Activated naive CD4-positive, alpha-beta T cell treated with anti-CD3 and anti-CD28 coated beads, Interleukin-2, amount 50 U/mL, for 24 hours (primary cell): Measurements from ENCODE around the gene PLPP1.
"Not testable (repeated sequence)": the region's sequence is repeated elsewhere in the genome, so short reads cannot be mapped to it uniquely, and the experiment has no call there.

ENCODE experiments used
- H3K27ac Mint-ChIP-seq: one replicate; pipeline ENCODE4 v1.8.0; 2021; ENCODE audit warnings: mild to moderate bottlenecking, mixed read lengths
- H3K27me3 Mint-ChIP-seq: one replicate; pipeline ENCODE4 v1.8.0; 2021; ENCODE audit warnings: mixed read lengths
- H3K36me3 Mint-ChIP-seq: one replicate; pipeline ENCODE4 v1.8.0; 2021; ENCODE audit warnings: mixed read lengths
- H3K4me1 Mint-ChIP-seq: one replicate; pipeline ENCODE4 v1.8.0; 2021; ENCODE audit warnings: mixed read lengths
- H3K4me3 Mint-ChIP-seq: one replicate; pipeline ENCODE4 v1.8.0; 2021; ENCODE audit warnings: mild to moderate bottlenecking, mixed read lengths
- H3K9me3 Mint-ChIP-seq: one replicate; pipeline ENCODE4 v1.8.0; 2021; ENCODE audit warnings: mixed read lengths

Gene PLPP1

GRCh38 chr5:55530669-55531068 lies 4.1 kb downstream of the PLPP1 start:
- H3K27ac Mint-ChIP-seq = no peak overlapping the region
- H3K4me3 Mint-ChIP-seq = no peak overlapping the region
- H3K27me3 Mint-ChIP-seq = no peaks in the 10 kb centered on the region
- no peaks in the 10 kb centered on the region for H3K9me3 Mint-ChIP-seq
- peaks cover 38% of the 10 kb centered on the region for H3K4me1 Mint-ChIP-seq
- peaks cover 8% of the 10 kb centered on the region for H3K36me3 Mint-ChIP-seq

GRCh38 chr5:55524816-55525215 lies 9.9 kb downstream of the PLPP1 start:
- Mint-ChIP-seq H3K4me3 (no peak overlapping the region), H3K4me1 (peaks cover 19% of the 10 kb centered on the region), H3K27me3 (no peaks in the 10 kb centered on the region), H3K36me3 (peaks cover 6% of the 10 kb centered on the region), H3K27ac (no peak overlapping the region), H3K9me3 (no peaks in the 10 kb centered on the region)

DNA sequence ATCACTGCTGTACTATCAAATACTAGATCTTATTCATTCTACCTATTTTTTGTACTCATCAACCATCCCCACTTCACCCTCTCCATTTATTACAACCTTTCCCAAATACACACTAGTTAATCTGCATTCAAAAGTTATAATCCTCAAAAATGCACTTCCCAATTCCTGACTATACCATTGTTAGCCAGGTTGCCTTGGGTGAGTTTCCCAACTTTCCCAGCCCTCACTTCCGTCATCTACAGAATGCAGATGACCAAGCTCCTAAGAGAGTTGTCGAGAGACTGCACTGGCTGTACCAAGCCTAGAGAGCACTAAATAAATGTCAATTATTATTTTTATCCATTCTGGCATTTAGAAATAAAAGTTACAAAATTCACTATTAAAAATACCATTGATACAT lies 11.5 kb downstream of the PLPP1 start:
- Mint-ChIP-seq H3K4me1 (peaks cover 23% of the 10 kb centered on the region), H3K4me3 (no peak overlapping the region), H3K9me3 (no peaks in the 10 kb centered on the region), H3K36me3 (peaks cover 8% of the 10 kb centered on the region), H3K27ac (no peak overlapping the region), H3K27me3 (no peaks in the 10 kb centered on the region)

- H3K27me3 Mint-ChIP-seq = no peaks in the 10 kb centered on the region
- no peak overlapping the region for H3K27ac Mint-ChIP-seq
- peaks cover 6% of the 10 kb centered on the region for H3K36me3 Mint-ChIP-seq
- H3K4me3 Mint-ChIP-seq = no peak overlapping the region
- peaks cover 19% of the 10 kb centered on the region for H3K4me1 Mint-ChIP-seq
- no peaks in the 10 kb centered on the region for H3K9me3 Mint-ChIP-seq
Measured at GRCh38 chr5:55521881-55522280, 12.9 kb downstream of the PLPP1 start.

GRCh38 chr5:55520117-55520839 lies 14.5 kb downstream of the PLPP1 start:
- H3K4me1 Mint-ChIP-seq = peaks cover 25% of the 10 kb centered on the region
- H3K4me3 Mint-ChIP-seq = no peak overlapping the region
- H3K27me3 Mint-ChIP-seq = no peaks in the 10 kb centered on the region
- H3K27ac Mint-ChIP-seq = no peak overlapping the region
- H3K36me3 Mint-ChIP-seq = peaks cover 6% of the 10 kb centered on the region
- no peaks in the 10 kb centered on the region for H3K9me3 Mint-ChIP-seq

DNA sequence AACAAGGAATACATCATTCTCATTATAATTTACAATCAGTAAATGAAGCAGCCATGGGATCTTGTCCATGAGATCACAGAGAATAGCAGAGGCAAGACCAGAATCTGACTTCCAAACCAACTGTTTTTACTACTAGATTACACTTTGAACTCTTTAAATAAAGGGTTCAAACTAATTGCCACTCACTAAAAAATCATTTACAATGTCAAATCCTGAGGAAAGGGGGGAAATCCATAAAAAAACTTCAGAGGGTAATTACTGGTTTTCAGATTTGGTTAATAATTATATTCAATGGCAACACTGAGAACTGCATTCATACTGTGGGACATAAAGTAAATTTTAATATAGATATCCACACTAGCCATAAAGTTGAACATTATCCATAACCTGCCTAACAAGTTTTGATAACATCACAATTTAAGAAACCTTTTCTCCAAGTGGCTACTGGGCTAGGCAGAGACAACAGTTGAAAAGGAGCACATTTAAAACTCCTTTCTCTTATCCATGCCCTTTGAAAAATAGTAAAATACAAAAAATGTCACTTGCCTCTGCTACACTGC lies 15.9 kb downstream of the PLPP1 start:
- H3K36me3 Mint-ChIP-seq = peaks cover 6% of the 10 kb centered on the region
- no peak overlapping the region for H3K27ac Mint-ChIP-seq
- H3K9me3 Mint-ChIP-seq = no peaks in the 10 kb centered on the region
- no peak overlapping the region for H3K4me3 Mint-ChIP-seq
- H3K4me1 Mint-ChIP-seq = peaks cover 31% of the 10 kb centered on the region
- H3K27me3 Mint-ChIP-seq = no peaks in the 10 kb centered on the region

- Mint-ChIP-seq H3K9me3 (no peaks in the 10 kb centered on the region), H3K4me1 (peaks cover 28% of the 10 kb centered on the region), H3K4me3 (no peak overlapping the region), H3K27me3 (no peaks in the 10 kb centered on the region), H3K36me3 (peaks cover 5% of the 10 kb centered on the region), H3K27ac (no peak overlapping the region)
Measured at GRCh38 chr5:55517804-55518203, 17.0 kb downstream of the PLPP1 start.

- Mint-ChIP-seq H3K27ac (no peak overlapping the region), H3K4me3 (no peak overlapping the region), H3K4me1 (peaks cover 53% of the 10 kb centered on the region), H3K36me3 (peaks cover 2% of the 10 kb centered on the region), H3K27me3 (no peaks in the 10 kb centered on the region), H3K9me3 (no peaks in the 10 kb centered on the region)
Measured at GRCh38 chr5:55511010-55511409, 23.8 kb downstream of the PLPP1 start.

DNA sequence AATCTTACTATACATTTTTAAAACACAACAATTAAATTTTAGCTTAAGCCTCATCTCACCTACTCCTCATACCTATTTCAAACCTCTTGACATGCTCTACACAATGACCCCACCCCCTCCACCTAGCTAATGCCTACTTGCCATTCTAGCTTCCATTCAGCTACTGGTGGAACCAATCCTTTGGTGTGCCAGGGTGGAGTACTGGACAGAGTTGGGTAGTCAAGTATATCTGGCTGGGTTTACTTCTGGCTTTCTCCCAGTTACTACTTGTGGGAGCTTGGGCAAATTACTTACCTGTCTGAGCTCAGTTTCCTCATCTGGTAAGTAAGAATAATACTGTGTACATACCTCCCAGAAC lies 24.3 kb downstream of the PLPP1 start:
- Mint-ChIP-seq H3K36me3 (peaks cover 2% of the 10 kb centered on the region), H3K27me3 (no peaks in the 10 kb centered on the region), H3K4me1 (peaks cover 50% of the 10 kb centered on the region), H3K4me3 (no peak overlapping the region), H3K27ac (no peak overlapping the region), H3K9me3 (no peaks in the 10 kb centered on the region)

GRCh38 chr5:55509796-55510522 lies 24.8 kb downstream of the PLPP1 start:
- peaks cover 3% of the 10 kb centered on the region for H3K36me3 Mint-ChIP-seq
- H3K4me3 Mint-ChIP-seq = no peak overlapping the region
- no peak overlapping the region for H3K27ac Mint-ChIP-seq
- H3K4me1 Mint-ChIP-seq = peaks cover 50% of the 10 kb centered on the region
- H3K9me3 Mint-ChIP-seq = no peaks in the 10 kb centered on the region
- H3K27me3 Mint-ChIP-seq = no peaks in the 10 kb centered on the region

DNA sequence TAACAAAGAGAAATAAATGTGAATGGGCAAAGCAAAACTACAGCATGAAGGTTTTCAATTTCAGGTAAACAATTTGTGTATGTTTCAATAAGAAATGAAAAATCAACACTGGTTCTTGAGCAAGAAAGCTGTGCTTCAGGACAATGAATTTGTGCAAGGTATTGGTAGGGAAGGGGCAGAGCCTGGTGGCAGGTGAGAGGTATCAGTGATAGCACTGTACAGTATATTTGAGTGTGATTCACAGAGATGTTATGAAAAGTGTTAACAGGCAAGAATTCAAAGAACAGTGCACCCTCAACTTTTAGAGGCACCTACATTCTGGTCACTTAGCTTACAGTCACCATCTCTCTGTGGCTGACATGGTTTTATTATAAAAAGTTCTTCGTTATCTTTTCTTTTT lies 25.7 kb downstream of the PLPP1 start:
- no peaks in the 10 kb centered on the region for H3K9me3 Mint-ChIP-seq
- H3K27ac Mint-ChIP-seq = no peak overlapping the region
- H3K4me1 Mint-ChIP-seq = peaks cover 42% of the 10 kb centered on the region
- no peaks in the 10 kb centered on the region for H3K27me3 Mint-ChIP-seq
- H3K36me3 Mint-ChIP-seq = peaks cover 3% of the 10 kb centered on the region
- H3K4me3 Mint-ChIP-seq = no peak overlapping the region

DNA sequence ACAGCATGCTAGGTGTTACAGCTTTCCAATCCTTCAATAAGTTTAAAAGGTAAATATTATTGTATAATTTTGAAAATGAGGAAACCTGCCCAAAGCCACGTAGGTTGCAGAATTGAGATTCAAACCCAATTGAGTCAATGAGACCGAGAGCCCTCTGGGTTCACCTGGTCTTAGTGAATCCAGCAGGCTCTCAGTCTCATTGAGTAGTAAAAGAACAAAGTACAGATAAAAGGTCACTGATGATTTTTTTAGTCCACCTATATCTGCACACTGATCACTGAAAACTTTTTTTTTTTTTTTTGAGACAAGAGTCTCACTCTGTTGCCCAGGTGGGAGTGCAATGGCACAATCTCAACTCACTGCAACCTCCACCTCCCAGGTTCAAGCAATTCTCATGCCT lies 27.2 kb downstream of the PLPP1 start:
- H3K27me3 Mint-ChIP-seq = no peaks in the 10 kb centered on the region
- no peak overlapping the region for H3K27ac Mint-ChIP-seq
- peaks cover 49% of the 10 kb centered on the region for H3K4me1 Mint-ChIP-seq
- H3K4me3 Mint-ChIP-seq = no peak overlapping the region
- no peaks in the 10 kb centered on the region for H3K9me3 Mint-ChIP-seq
- H3K36me3 Mint-ChIP-seq = peaks cover 3% of the 10 kb centered on the region

DNA sequence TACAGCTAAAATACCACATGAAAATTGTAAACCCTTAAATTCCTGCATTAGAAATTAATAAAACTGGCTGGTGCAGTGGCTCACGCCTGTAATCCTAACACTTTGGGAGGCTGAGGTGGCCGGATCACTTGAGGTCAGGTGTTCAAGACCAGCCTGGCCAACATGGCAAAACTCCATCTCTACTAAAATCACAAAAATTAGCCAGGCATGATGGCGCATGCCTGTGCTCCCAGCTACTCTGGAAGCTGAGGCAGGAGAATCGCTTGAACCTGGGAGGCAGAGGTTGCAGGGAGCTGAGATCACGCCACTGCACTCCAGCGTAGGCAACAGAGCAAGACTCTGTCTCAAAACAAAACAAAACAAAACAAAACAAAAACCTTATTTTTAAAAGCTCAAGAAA lies 29.1 kb downstream of the PLPP1 start:
- H3K4me1 Mint-ChIP-seq = peaks cover 44% of the 10 kb centered on the region
- H3K9me3 Mint-ChIP-seq, H3K4me3 Mint-ChIP-seq, H3K36me3 Mint-ChIP-seq, H3K27ac Mint-ChIP-seq, H3K27me3 Mint-ChIP-seq: not testable (repeated sequence)

- H3K27ac Mint-ChIP-seq = not testable (repeated sequence)
- H3K4me1 Mint-ChIP-seq = peaks cover 41% of the 10 kb centered on the region
Measured at GRCh38 chr5:55503917-55504316, 30.8 kb downstream of the PLPP1 start.

GRCh38 chr5:55502759-55503158 lies 32.0 kb downstream of the PLPP1 start:
- Mint-ChIP-seq H3K4me3 (no peak overlapping the region), H3K27ac (no peak overlapping the region), H3K27me3 (no peaks in the 10 kb centered on the region)

More at GRCh38 chr5:55503917-55504316, 30.8 kb downstream of the PLPP1 start:
- not testable (repeated sequence) for H3K36me3 Mint-ChIP-seq, H3K4me3 Mint-ChIP-seq, H3K9me3 Mint-ChIP-seq, H3K27me3 Mint-ChIP-seq

GRCh38 chr5:55498457-55498856 lies 36.3 kb downstream of the PLPP1 start:
- Mint-ChIP-seq H3K27me3 (no peaks in the 10 kb centered on the region), H3K4me3 (no peak overlapping the region), H3K9me3 (no peaks in the 10 kb centered on the region), H3K36me3 (peaks cover 2% of the 10 kb centered on the region), H3K27ac (no peak overlapping the region), H3K4me1 (peaks cover 30% of the 10 kb centered on the region)

More at GRCh38 chr5:55502759-55503158, 32.0 kb downstream of the PLPP1 start:
- Mint-ChIP-seq H3K4me1 (peaks cover 46% of the 10 kb centered on the region), H3K36me3 (peaks cover 4% of the 10 kb centered on the region), H3K9me3 (no peaks in the 10 kb centered on the region)
